Stimulated activated CD4-positive, alpha-beta T cell treated with anti-CD3 and anti-CD28 coated beads, Interleukin-1b, Interleukin-23, amount 100 ng/mL, for 4 hours (primary cell): ENCODE measurements around the gene CDKN2AIP.

Source experiments
- DNase-seq, 2 donors: peaks; one replicate each; pipeline ENCODE4 v3.0.0-alpha.2; 2020; ENCODE audit warnings: low read depth in 2 of 2

Gene CDKN2AIP, protein sequence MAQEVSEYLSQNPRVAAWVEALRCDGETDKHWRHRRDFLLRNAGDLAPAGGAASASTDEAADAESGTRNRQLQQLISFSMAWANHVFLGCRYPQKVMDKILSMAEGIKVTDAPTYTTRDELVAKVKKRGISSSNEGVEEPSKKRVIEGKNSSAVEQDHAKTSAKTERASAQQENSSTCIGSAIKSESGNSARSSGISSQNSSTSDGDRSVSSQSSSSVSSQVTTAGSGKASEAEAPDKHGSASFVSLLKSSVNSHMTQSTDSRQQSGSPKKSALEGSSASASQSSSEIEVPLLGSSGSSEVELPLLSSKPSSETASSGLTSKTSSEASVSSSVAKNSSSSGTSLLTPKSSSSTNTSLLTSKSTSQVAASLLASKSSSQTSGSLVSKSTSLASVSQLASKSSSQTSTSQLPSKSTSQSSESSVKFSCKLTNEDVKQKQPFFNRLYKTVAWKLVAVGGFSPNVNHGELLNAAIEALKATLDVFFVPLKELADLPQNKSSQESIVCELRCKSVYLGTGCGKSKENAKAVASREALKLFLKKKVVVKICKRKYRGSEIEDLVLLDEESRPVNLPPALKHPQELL

DNA sequence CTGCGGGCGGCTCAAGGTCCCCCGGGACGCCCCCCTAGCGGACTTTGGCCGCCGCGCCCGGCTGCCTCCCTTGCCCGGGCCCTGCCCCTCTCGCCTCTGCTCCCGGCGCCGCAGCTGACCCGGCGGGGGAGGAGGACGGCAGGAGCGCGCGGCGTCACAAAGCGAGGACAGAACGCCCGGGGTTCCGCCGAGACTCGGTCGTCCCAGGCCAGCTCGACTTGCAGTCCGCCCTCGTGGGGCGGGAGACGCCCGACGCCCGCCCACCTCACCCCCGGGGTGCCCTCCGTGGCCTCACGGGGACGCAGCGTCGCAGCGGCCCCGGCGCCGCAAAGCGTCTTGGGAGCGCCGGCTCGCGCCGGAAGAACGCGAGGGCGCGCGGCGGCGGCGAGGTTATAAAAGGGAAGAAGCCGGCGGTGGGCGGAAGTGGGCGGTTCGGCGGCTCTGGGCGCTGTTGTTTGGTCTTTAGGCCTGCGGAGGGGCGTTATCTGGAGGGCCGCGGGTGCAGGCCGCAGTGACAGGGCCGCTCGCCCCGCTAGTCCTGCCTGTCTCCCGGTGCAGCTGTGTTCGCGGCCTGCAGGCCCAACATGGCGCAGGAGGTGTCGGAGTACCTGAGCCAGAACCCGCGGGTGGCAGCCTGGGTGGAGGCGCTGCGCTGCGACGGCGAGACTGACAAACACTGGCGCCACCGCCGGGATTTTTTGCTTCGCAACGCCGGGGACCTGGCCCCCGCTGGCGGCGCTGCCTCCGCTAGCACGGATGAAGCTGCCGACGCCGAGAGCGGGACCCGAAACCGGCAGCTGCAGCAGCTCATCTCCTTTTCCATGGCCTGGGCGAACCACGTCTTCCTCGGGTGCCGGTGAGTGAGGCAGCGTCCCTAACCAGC is at the start of gene CDKN2AIP:
CDKN2AIP (plus strand) TSS at position 423 of the 883 bp plus-strand sequence; CDS start at position 585, 162 bp downstream.
- DNase-seq: peak; percentile 91 to 92

DNA sequence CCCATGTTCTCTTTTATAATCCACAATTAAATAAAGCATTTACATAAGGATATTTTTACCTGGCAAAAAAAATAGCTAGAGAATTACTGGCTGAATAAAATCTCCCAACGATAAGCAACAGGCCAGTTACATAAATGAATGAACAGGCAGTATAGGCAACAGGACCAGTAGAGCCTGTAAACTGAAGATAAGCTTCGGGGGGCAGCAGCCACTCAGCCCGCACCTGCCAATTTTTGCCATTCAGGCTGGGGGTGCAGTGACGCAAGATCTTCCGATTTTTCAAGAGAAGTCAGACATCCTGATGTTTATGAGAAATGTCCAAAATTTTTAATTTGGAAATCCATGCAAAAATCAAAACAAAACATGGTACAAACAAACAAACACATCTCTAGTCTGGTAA is 49.0 kb upstream of the CDKN2AIP start:
- no peak for DNase-seq

DNA sequence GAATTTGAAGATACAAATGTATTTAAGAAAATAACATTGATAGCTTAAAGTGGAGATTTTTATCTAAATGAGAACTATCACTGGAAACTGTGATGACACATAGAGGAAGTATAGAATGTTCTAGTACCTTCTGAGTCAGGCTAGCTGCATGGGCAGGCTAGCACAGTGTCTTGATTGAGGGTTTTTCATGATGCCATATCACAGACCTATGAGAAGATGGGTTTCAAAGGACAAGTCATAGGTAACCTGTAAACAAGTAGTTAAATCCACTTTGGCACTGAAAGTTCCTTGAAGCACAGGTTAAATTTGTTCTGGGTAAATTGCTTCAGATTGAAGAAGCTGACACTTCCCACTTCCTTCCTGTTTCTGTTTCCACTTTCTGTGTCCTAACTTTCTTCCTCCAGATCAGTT is 48.2 kb upstream of the CDKN2AIP start:
- DNase-seq: no peak

DNA sequence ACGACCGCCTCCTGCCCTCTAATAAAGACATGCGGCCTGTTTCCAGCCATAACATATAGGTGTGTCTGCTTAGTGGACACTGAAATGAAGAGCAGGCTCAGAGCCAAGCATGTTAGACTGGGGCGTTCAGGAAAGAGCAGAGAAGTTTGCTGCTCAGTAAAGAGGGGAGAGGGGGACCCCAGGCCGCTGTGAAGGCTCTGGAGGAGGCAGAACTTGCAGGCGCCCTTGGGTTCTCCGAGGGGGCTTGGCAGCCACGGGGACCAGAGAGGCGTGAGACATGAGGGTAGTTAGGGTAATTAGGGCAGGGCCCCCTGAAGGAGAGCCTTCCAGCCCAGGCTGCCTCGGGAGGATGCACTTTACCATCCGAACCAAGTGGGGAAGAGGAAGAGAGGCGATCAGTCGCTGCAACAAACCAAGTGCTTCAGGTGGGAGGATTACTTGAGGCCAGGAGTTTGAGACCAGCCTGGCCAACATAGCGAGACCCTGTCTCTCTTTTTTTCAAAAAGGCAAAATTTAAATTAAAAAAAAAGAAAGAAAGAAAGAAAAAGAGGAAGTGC is 46.6 kb upstream of the CDKN2AIP start:
- DNase-seq: no peak

DNA sequence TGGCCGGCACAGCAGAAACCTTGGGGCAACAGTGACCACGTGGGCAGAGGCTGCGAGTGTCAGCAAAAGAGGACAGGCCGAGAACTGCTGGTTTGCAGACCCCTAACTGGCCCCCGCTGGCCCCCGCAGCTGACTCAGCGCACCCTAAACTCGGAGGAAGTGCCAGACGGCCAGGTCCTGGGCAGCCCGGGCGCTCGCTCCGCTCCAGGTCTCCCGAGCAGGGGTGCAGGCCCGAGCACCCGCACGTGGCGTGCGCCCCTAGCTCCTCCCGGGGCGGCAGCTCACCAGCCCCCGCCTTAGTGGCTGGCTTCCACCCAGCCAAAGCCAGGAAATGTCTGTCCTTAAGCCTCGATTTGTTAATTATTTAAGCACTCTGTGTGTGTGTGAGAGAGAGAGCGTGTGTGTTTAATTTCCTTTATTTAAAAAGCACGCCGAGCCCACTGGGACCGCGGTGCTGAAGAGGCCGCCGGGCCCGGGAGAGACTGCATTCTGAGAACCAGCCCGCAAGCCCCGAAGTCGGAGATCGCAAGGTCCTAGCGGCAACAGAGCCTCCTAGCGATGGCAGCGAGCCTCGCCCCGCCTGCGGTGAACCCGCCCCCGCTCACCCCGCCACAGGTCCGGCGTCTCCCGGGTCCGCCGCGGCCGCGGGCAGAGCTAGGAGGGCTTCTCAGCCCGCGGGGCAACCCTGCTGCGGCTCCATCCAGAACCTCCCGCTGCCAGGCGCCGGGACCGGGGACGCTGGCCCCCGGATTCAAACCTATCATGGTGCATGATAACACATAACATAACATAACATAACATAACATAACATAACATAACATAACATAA is 45.9 kb upstream of the CDKN2AIP start:
- DNase-seq: peak; percentile 52 to 61

DNA sequence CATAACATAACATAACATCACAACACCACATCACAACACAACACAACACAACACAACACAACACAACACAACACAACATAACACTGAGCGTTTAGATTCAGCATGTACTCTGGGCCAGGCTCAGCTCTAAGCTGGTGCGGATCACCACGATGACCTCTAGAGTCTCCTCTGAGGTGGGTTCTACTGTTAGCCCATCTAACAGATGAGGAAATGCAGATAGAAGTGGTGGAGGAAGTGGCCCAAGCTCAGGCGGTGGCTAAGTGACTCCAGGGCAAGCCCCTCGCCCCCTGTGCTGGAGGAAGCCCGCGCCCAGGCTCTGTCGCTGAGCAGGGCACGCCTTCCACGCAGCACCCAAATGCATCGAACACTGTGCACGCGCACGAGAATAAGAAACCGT is 45.3 kb upstream of the CDKN2AIP start:
- no peak for DNase-seq

DNA sequence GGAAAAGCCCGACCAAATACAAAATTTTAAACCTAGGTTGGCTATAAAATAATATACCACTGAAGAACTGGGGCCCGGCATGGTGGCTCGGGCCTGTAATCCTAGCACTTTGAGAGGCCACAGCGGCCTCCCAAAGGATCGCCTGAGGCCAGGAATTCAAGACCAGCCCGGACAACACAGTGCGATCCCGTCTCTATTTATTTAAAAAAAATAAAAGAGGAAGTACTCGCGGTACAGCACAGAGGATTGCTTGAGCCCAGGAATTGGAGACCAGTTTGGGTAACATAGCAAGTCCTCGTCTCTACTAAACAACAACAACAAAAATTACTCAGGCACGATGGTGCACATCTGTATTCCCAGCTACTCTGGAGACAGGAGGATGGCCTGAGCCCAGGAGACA is 44.8 kb upstream of the CDKN2AIP start:
- DNase-seq: no peak

DNA sequence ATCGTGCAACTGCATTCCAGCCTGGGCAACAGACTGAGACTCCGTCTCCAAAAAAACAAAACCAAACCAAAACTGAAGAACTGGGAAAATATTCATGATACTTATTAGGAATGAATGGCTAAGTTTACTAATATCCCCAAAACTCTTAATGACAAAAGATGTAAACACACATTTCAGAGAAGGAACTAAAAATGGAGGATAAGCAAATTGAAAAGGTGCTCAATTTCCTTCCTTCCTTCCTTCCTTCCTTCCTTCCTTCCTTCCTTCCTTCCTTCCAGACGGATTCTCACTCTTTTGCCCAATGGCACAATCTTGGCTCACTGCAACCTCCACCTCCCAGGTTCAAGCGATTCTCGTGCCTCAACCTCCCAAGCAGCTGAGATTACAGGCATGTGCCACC is 44.4 kb upstream of the CDKN2AIP start:
- DNase-seq: no peak

DNA sequence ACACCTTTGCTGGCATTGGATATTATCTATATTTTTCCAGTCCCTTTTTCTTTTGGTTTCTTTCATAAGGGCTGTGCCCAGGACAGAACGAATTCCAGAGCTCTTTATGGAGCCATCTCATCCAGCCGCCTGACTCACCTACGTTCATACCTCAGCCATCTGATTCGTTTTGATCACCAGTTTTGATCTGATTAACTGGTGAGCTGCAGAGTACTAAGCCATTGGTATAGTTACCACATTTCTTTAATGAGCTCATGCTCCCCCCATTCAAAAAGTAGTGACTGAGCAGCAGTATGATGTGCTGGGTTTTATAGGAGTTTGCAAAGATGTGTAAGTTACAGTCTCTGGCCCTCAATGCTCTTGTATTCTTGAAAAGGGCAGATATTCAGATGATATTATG is 43.0 kb upstream of the CDKN2AIP start:
- no peak for DNase-seq

DNA sequence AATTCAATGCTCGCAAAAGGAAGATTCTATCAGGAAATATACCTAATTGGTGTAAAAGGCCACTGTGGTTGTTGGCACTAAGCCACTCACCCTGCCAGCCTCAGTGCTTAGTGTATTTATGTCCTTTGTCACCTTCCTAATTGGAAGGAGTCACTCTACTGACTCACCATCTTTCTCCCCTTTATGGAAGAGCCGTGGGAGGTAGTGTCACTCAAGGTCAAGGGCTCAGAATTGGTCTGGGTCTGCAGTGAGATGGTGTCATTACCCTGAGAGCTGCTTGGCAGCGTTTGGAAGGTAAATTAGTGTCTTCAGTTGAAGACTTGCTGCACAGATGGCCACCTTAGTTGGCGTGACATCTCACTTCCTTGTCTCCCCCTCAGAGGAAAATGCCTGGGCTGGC is 41.7 kb upstream of the CDKN2AIP start:
- DNase-seq: no peak

DNA sequence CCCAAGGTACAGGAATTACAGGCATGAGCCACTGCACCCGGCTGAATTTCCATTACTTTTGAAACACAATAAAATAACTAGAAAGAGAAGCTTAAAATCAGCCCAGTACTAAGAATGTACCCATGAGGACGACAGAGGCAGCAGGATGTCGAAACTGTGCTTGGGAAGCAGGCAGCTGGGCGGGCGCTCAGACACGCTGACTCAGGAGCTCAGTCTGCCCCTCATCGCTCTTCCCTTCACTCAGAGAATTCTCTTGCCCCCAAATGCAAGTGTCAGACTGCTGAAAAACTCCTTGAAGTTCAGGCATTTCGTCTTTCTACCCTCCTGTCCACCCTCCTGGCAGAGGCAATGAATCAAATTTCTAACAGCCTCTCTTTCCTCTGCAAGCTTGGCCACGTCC is 41.0 kb upstream of the CDKN2AIP start:
- DNase-seq: no peak

DNA sequence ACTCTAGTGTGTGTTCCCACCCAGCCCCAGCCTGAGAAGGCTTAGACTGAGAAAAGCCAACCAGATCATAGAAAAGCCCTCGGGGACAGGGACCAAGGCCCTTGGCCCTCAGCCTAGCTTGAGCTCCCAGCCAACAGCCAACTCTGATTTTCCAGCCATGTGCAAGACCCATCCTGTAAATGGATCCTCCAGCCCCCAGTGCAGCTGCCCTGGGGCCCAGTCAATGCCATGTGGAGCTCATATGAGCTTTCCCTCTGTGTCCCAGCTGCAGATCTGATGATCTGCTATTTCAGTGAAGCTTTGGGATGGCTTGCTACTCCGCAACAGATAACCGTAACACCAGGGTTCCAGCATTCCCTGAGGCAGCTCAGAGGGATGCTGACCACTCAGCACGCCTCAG is 40.5 kb upstream of the CDKN2AIP start:
- DNase-seq: no peak

DNA sequence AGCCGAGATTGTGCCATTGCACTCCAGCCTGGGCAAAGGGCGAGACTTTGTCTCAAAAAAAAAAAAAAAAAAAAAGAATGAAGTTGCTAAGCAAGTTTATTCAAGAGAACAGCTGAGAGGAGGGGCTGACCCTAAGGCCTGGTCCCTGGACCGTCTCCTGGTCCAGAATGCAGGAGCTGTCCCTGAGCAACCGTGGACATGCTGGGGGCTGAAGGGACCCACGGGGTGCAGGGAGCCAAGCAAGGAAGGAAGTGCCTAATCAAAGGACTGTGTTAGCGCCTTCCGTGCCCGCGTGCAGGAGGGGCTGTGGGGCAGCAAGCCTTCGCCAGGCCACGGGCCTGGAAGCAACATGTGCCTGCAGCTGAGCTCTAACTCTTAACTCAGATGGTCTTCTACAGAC is 39.1 kb upstream of the CDKN2AIP start:
- no peak for DNase-seq

DNA sequence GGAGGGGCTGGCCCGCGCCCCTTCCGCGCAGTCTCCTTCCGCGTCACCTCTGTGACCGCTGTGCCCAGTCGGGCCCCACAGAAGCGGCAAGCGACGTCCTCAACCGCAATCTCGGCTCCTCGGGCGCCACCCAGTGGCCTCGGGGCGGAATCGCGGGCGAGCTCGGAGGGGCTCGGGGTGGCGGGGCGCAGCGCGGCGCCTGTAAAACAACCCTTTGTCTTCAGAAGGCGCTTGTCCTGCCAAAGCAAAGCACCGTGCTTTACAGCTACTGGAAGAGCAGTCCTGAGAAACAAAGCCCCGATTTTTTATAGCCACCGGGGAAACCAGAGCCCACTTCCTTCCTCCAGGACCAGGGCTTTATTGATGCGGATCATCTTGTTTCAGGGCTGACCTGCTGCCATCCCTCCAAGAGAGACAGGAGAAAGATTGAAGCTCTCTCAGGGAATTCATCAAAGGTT is 37.3 kb upstream of the CDKN2AIP start:
- peak; percentile 88 to 89 for DNase-seq

DNA sequence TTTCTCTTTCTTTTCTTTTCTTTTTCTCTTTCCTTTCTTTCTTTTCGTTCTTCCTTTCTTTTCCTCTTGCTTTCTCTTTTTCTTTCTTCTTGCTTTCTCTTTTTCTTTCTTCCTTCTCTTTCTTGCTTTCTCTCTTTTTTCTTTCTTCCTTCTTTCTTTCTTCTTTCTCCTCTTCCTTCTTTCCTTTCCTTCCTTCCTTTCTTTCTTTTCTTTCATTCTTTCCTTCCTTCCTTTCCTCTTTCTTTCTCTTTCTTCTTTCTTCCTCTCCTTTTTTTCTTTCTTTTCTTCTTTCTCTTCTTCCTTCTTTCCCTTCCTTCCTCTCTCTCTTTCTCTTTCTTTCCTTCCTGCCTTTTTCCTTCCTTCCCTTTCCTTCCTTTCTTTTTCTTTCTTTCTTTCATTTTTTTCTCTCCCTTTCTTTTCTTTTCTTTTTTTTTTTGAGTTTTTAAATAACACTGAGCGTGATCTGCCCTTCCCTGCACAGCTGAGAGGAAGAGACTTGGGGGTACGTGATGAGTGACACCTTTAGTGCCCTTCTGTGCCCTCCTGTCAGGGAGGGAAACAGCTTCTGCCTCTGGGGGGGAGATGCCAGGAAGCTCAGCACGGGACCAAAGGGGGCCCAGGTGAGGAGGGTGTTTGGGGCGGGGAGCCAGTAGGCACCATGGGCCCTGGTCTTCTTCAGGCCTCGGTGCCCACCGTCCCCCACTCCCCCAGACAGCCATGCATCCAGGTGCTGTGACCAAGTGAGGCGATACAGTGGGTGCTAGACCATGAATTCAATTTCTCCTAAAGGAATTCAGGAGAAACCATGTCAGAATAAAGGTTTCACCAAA is 36.6 kb upstream of the CDKN2AIP start:
- no peak for DNase-seq

DNA sequence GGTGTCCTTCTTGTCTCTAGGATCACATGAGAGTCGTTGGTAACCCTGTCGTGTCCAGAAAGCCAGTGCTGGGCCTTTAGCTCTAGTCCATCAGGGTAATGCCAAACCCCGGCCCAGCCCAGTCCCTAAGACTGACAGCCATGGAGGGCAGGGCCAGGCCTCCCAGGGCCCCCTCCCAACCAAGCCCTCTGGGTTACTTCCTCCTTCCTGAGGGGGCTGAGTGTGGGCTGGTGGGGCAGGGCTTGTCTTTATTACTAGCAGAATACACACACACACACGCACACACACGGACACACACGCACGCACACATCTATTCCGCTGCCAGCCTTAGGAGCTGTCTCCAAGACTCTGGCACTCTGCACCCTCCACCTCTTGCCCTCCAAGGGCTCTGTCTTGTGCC is 35.6 kb upstream of the CDKN2AIP start:
- no peak for DNase-seq

DNA sequence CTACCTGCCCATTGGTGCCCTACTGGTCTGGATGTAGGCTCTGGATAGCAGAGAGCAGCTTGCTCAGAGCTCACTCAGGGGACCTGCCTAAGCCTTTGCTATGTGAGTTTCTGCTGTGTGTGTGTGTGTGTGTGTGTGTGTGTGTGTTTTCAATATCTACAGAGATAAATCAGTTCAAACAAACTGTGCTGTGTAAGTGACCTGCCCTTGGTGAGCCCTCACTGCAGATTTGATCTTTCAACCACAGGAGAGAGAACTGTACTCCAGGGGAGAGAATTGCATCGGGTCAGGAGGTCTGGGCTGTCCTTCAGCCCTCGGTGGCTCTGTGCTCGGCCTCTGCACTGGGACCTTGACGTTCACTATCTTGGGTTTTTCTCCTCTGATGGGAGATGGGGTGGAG is 35.0 kb upstream of the CDKN2AIP start:
- DNase-seq: no peak

DNA sequence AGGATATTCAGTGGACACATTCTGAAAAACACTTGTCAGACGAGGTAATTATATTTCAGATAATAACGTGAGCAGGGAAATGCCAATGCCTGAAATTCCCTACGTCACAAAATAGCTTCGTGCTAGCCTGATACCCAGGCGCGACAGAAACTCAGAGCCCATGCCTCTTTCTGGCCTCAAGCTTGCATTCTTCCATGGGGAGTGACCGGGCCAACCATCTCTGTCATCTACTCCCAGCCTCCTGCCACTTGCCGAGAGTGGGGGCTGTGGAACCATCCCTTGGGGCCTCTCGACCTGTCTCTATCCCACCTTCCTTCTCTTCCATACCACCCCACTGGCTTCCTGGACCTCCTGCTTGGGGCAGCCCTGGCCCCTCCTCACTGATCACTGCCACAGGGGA is 34.5 kb upstream of the CDKN2AIP start:
- DNase-seq: no peak

DNA sequence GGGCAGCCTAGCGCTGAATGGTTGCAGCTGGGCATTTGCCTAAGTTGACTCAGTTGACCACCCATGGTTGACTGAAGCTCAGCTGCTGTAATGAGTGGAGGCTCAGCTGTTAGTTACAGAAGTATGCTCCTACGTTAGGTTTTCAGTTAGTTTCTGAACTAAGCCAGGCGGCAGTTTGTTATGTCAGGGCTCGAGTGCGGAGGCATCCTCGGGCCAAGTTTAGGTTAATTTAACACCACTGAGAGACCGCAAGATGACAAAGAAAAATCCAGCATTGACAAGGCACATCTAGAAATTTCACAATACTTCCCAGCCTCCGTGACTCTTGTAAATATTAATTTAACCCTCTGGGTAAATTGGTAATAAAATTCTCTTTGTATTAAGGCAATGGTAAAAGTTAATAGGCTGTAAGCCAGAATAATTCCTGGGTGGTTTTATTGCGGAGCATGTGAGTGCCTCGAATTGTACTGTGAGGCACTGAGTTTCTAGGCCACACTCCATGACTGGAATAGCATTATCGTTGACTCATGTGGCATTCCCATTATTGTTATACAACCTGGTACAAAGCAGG is 33.1 kb upstream of the CDKN2AIP start:
- no peak for DNase-seq

DNA sequence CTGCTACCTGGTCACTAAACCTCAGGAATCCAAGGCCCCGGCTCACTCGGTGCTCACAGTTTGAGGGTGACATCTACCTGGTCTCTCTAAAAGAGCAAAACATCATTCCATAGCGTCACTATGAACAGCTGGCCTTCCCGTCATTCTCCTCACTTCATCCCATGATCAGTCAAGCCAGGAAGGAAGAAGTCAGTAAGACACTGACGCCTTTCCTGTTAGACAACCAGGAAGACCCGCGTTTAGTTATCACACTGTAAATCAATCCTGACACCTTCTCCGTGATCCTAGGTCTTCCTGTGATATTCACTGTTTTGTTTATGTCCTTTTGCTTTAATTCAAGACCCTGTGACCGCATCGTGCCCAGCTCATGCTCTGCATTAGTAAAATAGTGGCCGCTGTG is 31.6 kb upstream of the CDKN2AIP start:
- DNase-seq: no peak
